ENCODE results near the gene RTN4IP1.

Gene RTN4IP1

GRCh38 chr6:106558364-106558763, 70.9 kb downstream of the RTN4IP1 start:
- no peak overlapping the region for H2AFZ ChIP-seq (ENCODE audit: low read length)
- no peaks in the 10 kb centered on the region for H3K27me3 ChIP-seq (ENCODE audit: insufficient read depth, low read length)
- no peak overlapping the region for H3K4me2 ChIP-seq (ENCODE audit: low read length)
- H4K20me1 ChIP-seq (ENCODE audit: insufficient read depth, low read length), result no peaks in the 10 kb centered on the region
- no peaks in the 10 kb centered on the region for H3K9me2 ChIP-seq (ENCODE audit: low read depth, low read length)
- no peak overlapping the region for H3K9ac ChIP-seq (ENCODE audit: low read length)
- no peaks in the 10 kb centered on the region for H3K4me1 ChIP-seq (ENCODE audit: insufficient read depth, low read length, severe bottlenecking)
- H3K4me3 ChIP-seq (ENCODE audit: low read depth, low read length, poor library complexity, severe bottlenecking), result no peak overlapping the region
- no peaks in the 10 kb centered on the region for H3K79me2 ChIP-seq (ENCODE audit: insufficient read depth, low read length)
- no peaks in the 10 kb centered on the region for H3K9me3 ChIP-seq (ENCODE audit: low read length)
- H3K27ac ChIP-seq (ENCODE audit: low read depth, low read length, poor library complexity, severe bottlenecking), result no peak overlapping the region
- no peaks in the 10 kb centered on the region for H3F3A ChIP-seq (ENCODE audit: insufficient read depth, low read length)
- peaks cover 67% of the 10 kb centered on the region for H3K36me3 ChIP-seq (ENCODE audit: insufficient read depth, low read length)
- no peak for TF ChIP-seq CTCF (IDR thresholded peaks at IDR 0.05; ENCODE audit: low read length)

GRCh38 chr6:106557837-106558236, 71.5 kb downstream of the RTN4IP1 start:
- H3K79me2 ChIP-seq (ENCODE audit: insufficient read depth, low read length), result no peaks in the 10 kb centered on the region
- no peak overlapping the region for H3K27ac ChIP-seq (ENCODE audit: low read depth, low read length, poor library complexity, severe bottlenecking)
- no peaks in the 10 kb centered on the region for H3K4me1 ChIP-seq (ENCODE audit: insufficient read depth, low read length, severe bottlenecking)
- H3K4me3 ChIP-seq (ENCODE audit: low read depth, low read length, poor library complexity, severe bottlenecking), result no peak overlapping the region
- H3K27me3 ChIP-seq (ENCODE audit: insufficient read depth, low read length), result no peaks in the 10 kb centered on the region
- H3F3A ChIP-seq (ENCODE audit: insufficient read depth, low read length), result no peaks in the 10 kb centered on the region
- H3K9me3 ChIP-seq (ENCODE audit: low read length), result no peaks in the 10 kb centered on the region
- H3K36me3 ChIP-seq (ENCODE audit: insufficient read depth, low read length), result peaks cover 67% of the 10 kb centered on the region
- H3K9ac ChIP-seq (ENCODE audit: low read length), result no peak overlapping the region
- H4K20me1 ChIP-seq (ENCODE audit: insufficient read depth, low read length), result no peaks in the 10 kb centered on the region
- no peaks in the 10 kb centered on the region for H3K9me2 ChIP-seq (ENCODE audit: low read depth, low read length)
- no peak overlapping the region for H3K4me2 ChIP-seq (ENCODE audit: low read length)
- TF ChIP-seq EZH2 (IDR thresholded peaks at IDR 0.05; ENCODE audit: borderline replicate concordance, low read length) (no peak), CTCF (IDR thresholded peaks at IDR 0.05; ENCODE audit: low read length) (no peak)
- no peak overlapping the region for H2AFZ ChIP-seq (ENCODE audit: low read length)

GRCh38 chr6:106556368-106556960, 72.8 kb downstream of the RTN4IP1 start:
- TF ChIP-seq EZH2 (IDR thresholded peaks at IDR 0.05; ENCODE audit: borderline replicate concordance, low read length), result no peak
- peak; percentile 70 for TF ChIP-seq CTCF (IDR thresholded peaks at IDR 0.05; ENCODE audit: low read length)
- Histone ChIP-seq H3K9me3 (ENCODE audit: low read length) (no peaks in the 10 kb centered on the region), H3K4me3 (ENCODE audit: low read depth, low read length, poor library complexity, severe bottlenecking) (no peak overlapping the region), H2AFZ (ENCODE audit: low read length) (no peak overlapping the region), H3K79me2 (ENCODE audit: insufficient read depth, low read length) (no peaks in the 10 kb centered on the region), H3F3A (ENCODE audit: insufficient read depth, low read length) (no peaks in the 10 kb centered on the region), H3K4me2 (ENCODE audit: low read length) (no peak overlapping the region), H4K20me1 (ENCODE audit: insufficient read depth, low read length) (no peaks in the 10 kb centered on the region), H3K4me1 (ENCODE audit: insufficient read depth, low read length, severe bottlenecking) (no peaks in the 10 kb centered on the region), H3K27me3 (ENCODE audit: insufficient read depth, low read length) (no peaks in the 10 kb centered on the region), H3K27ac (ENCODE audit: low read depth, low read length, poor library complexity, severe bottlenecking) (no peak overlapping the region), H3K9me2 (ENCODE audit: low read depth, low read length) (no peaks in the 10 kb centered on the region), H3K36me3 (ENCODE audit: insufficient read depth, low read length) (peaks cover 65% of the 10 kb centered on the region), H3K9ac (ENCODE audit: low read length) (no peak overlapping the region)
